ENCODE data around the gene CRAT. TPM values are rescaled to one million over a fixed set of nuclear protein-coding genes. Genes with fewer than 3 reads are reported as not detected.

The CRAT gene
- total RNA-seq, 6 experiments from 2014 or later = 35.5 to 50.2 (median 42.6) TPM

DNA sequence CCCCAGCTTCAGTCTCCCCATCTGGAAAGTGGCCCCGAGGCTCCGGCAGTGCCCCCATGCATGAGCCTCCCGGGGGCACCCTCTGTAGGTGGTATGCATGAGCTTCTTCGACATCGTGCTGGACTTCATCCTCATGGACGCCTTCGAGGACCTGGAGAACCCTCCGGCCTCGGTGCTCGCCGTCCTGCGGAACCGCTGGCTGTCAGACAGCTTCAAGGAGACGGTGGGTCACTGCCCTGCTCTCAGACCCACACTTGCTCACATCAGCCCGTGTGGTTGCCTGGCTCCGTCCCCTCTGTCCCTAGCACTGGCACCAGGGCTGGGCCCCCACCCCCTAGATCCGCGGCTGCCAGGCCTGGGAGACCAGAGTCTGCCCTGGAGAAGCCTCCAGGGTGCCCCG is 42.5 kb downstream of the CRAT start:
- Mint-ChIP-seq H3K4me3 (no peak overlapping the region), H3K4me1 (ENCODE audit: low read depth) (no peaks in the 10 kb centered on the region), H3K36me3 (ENCODE audit: low read depth) (peaks cover 13% of the 10 kb centered on the region), H3K27me3 (ENCODE audit: insufficient read depth) (peaks cover 1% of the 10 kb centered on the region; the same call in 1 of the 2 replicates), H3K27ac (no peak overlapping the region), H3K9me3 (no peaks in the 10 kb centered on the region)
- TF ChIP-seq, protein P1, sequence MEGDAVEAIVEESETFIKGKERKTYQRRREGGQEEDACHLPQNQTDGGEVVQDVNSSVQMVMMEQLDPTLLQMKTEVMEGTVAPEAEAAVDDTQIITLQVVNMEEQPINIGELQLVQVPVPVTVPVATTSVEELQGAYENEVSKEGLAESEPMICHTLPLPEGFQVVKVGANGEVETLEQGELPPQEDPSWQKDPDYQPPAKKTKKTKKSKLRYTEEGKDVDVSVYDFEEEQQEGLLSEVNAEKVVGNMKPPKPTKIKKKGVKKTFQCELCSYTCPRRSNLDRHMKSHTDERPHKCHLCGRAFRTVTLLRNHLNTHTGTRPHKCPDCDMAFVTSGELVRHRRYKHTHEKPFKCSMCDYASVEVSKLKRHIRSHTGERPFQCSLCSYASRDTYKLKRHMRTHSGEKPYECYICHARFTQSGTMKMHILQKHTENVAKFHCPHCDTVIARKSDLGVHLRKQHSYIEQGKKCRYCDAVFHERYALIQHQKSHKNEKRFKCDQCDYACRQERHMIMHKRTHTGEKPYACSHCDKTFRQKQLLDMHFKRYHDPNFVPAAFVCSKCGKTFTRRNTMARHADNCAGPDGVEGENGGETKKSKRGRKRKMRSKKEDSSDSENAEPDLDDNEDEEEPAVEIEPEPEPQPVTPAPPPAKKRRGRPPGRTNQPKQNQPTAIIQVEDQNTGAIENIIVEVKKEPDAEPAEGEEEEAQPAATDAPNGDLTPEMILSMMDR (IDR thresholded peaks at IDR 0.05) = no peak
- DNase-seq = no peak

DNA sequence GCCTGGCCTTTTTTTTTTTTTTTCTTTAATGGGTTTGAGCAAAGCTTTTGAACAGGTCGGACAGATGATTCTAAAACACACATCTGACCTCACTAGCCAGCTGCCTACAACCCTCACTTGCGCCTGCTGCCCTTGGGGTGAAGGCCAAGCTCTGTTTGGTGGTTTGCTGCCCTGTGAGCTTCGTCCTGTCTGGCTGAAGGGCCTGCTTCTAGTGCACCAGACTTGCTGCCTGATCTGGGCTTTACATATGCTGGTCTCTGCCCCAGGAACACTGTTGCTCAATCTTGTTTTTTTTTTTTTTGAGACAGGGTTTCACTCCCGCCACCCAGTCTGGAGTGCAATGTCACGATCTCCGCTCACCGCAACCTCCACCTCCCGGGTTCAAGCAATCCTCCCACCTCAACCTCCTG is 46.1 kb downstream of the CRAT start:
- Mint-ChIP-seq H3K36me3 (ENCODE audit: low read depth) (peaks cover 13% of the 10 kb centered on the region), H3K27ac (no peak overlapping the region), H3K4me1 (ENCODE audit: low read depth) (peaks cover 3% of the 10 kb centered on the region), H3K27me3 (ENCODE audit: insufficient read depth) (peaks cover 1% of the 10 kb centered on the region; the same call in 1 of the 2 replicates), H3K4me3 (no peak overlapping the region), H3K9me3 (no peaks in the 10 kb centered on the region)
- no peak for DNase-seq
- TF ChIP-seq, protein P1 (IDR thresholded peaks at IDR 0.05) = no peak

- Mint-ChIP-seq H3K27ac (no peak overlapping the region), H3K4me3 (no peak overlapping the region), H3K27me3 (ENCODE audit: insufficient read depth) (peaks cover 1% of the 10 kb centered on the region; the same call in 1 of the 2 replicates), H3K9me3 (no peaks in the 10 kb centered on the region), H3K4me1 (ENCODE audit: low read depth) (peaks cover 13% of the 10 kb centered on the region), H3K36me3 (ENCODE audit: low read depth) (peaks cover 13% of the 10 kb centered on the region)
- TF ChIP-seq, protein P1 (IDR thresholded peaks at IDR 0.05) = no peak
- no peak for DNase-seq
These were observed 47.5 kb downstream of the CRAT start for GRCh38 chr9:129063061-129063460.

- TF ChIP-seq, protein P1 (IDR thresholded peaks at IDR 0.05) = no peak
- Mint-ChIP-seq H3K27me3 (ENCODE audit: insufficient read depth) (peaks cover 1% of the 10 kb centered on the region; the same call in 1 of the 2 replicates), H3K27ac (no peak overlapping the region), H3K36me3 (ENCODE audit: low read depth) (peaks cover 13% of the 10 kb centered on the region), H3K9me3 (no peaks in the 10 kb centered on the region), H3K4me3 (no peak overlapping the region), H3K4me1 (ENCODE audit: low read depth) (peaks cover 13% of the 10 kb centered on the region)
- DNase-seq = no peak
These were observed 49.6 kb downstream of the CRAT start for GRCh38 chr9:129060991-129061390.

DNA sequence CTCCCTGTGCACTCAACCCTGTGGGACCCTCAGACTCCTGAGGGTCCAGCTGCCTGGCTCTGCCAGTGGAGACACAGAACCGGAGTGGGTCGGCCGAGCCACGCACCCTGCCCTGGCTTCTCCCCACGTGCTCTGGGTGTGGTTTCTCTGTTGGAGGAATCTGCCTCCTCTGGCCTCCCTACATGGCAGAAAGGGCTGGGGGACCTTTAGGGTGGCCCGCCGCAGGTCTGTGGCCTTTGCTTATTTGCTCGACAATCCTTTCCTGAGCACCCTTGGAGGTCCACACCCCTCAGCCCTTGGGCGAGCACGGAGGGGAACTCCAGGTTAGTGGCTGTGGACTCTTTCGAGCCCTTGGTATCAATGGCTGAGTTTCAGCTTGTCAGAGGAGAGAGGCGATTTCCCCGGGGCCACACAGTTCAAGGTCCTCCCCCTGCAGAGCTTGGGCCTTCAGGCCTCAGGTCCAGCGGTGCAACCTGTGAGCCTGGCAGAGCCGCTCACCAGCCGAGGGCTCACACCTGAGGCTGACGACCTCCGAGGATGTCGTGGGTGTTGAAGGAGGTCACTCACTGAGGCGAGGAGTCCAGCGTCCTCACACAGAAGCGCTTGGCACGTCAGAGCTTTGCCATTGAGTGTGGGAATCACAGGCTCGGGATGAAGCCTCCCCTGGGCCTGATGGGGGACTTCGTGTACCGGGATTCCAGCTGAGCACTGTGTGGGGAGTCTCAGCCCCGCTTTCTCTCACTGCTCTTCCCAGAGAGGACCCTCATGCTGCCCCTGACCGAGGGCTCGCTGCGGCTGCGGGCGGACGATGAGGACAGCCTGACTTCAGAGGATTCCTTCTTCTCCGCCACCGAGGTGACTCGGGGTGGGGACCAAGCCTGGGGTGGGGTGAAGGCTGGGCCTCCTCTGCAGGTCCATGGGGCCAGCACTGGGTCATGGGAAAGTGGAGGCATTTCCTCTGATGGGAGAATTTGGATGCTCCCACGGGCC is 50.5 kb downstream of the CRAT start:
- H3K4me1 Mint-ChIP-seq (ENCODE audit: low read depth) = peaks cover 13% of the 10 kb centered on the region
- peaks cover 1% of the 10 kb centered on the region; the same call in 1 of the 2 replicates for H3K27me3 Mint-ChIP-seq (ENCODE audit: insufficient read depth)
- no peak overlapping the region for H3K4me3 Mint-ChIP-seq
- TF ChIP-seq, protein P1 (IDR thresholded peaks at IDR 0.05) = no peak
- no peak for DNase-seq
- H3K9me3 Mint-ChIP-seq = no peaks in the 10 kb centered on the region
- H3K27ac Mint-ChIP-seq = no peak overlapping the region
- H3K36me3 Mint-ChIP-seq (ENCODE audit: low read depth) = peaks cover 6% of the 10 kb centered on the region; the same call in 1 of the 2 replicates

Data from HFFc6 (cell line).